BLaER1 (cell line): ENCODE results near the gene ALDH4A1.

Source experiments
- H3K27ac ChIP-seq: shearing (Covaris generic); formaldehyde crosslinking; 2 replicates; pipeline ENCODE4 v1.8.1; 2022
- H3K27me3 ChIP-seq: shearing (Covaris generic); formaldehyde crosslinking; 2 replicates; pipeline ENCODE4 v1.8.1; 2022
- H3K36me3 ChIP-seq: shearing (Covaris generic); formaldehyde crosslinking; 2 replicates; pipeline ENCODE4 v1.8.1; 2022
- H3K4me1 ChIP-seq: shearing (Covaris generic); formaldehyde crosslinking; 2 replicates; pipeline ENCODE4 v1.8.1; 2022
- H3K4me2 ChIP-seq: shearing (Covaris generic); formaldehyde crosslinking; 2 replicates; pipeline ENCODE4 v1.8.1; 2022
- H3K4me3 ChIP-seq: shearing (Covaris generic); formaldehyde crosslinking; 2 replicates; pipeline ENCODE4 v1.8.1; 2022
- H3K9ac ChIP-seq: shearing (Covaris generic); formaldehyde crosslinking; 2 replicates; pipeline ENCODE4 v1.8.1; 2022
- H3K9me3 ChIP-seq: shearing (Covaris generic); formaldehyde crosslinking; 2 replicates; pipeline ENCODE4 v1.8.1; 2022
- H4K20me1 ChIP-seq: shearing (Covaris generic); formaldehyde crosslinking; 2 replicates; pipeline ENCODE4 v1.8.1; 2022
- Cebpa-rat ChIP-seq: shearing (Covaris generic); IDR thresholded peaks from 2 replicates; pipeline ENCODE4 v1.8.1; 2022

ALDH4A1 gene

DNA sequence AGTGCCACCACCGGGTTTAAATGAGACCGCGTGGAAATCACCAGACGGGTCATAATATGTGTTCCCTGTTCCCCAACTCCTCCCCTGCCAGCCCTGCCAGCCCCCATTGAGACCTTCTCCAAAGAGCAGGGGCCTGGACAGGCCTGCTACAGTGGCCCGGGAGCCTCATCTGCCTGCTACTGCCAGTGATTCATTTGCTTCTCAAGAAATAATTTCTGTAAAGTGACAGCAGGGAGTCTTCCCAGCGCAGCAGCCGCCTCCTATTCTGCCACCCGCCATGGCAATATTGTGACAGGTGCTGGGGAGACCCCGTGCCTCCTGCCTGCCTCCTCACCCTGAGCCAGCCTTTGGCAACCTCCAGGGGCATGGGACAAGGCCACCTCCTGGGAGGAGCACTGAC, 45.2 kb upstream of the ALDH4A1 start:
- Histone ChIP-seq H3K4me2 (peak overlapping the region; percentile 99), H3K9me3 (no peaks in the 10 kb centered on the region), H3K9ac (peak overlapping the region; percentile 82; the same call in 1 of the 2 replicates), H3K4me3 (no peak overlapping the region), H3K36me3 (peaks cover 5% of the 10 kb centered on the region; the same call in 1 of the 2 replicates), H4K20me1 (peaks cover 53% of the 10 kb centered on the region), H3K27me3 (no peaks in the 10 kb centered on the region), H3K27ac (peak overlapping the region; percentile 87), H3K4me1 (peaks cover 90% of the 10 kb centered on the region)
- TF ChIP-seq Cebpa-rat = no peak

GRCh38 chr1:18946550-18947381, 44.4 kb upstream of the ALDH4A1 start:
- H3K4me2 ChIP-seq = peak overlapping the region; percentile 99
- no peaks in the 10 kb centered on the region for H3K9me3 ChIP-seq
- no peaks in the 10 kb centered on the region for H3K27me3 ChIP-seq
- H3K36me3 ChIP-seq = peaks cover 5% of the 10 kb centered on the region; the same call in 1 of the 2 replicates
- H3K4me3 ChIP-seq = no peak overlapping the region
- H4K20me1 ChIP-seq = peaks cover 51% of the 10 kb centered on the region
- peaks cover 87% of the 10 kb centered on the region for H3K4me1 ChIP-seq
- H3K9ac ChIP-seq = peak overlapping the region; percentile 82; the same call in 1 of the 2 replicates
- peak overlapping the region; percentile 87; the same call in 1 of the 2 replicates for H3K27ac ChIP-seq
- TF ChIP-seq Cebpa-rat = no peak

DNA sequence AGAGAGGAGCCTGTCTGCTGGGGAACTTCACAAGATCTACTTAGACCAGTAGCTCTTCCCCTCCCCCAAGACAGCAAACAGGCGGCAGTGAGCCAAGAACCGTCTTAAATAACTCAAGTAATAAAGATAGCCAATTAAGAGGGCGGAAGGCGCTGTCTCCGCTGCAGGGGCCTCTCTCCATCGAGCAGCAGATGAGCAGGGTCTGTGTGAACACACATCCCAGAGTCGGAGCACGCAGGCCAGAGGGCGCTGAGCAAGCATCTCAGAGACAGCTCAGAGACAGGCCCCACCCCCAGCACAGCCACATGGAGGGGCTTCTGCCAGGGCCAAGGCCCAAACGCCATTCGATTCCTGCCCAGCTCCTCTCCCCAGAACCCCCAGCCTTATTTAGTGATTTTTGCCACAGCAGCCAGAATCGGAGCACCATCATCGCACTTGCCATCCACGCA, 43.1 kb upstream of the ALDH4A1 start:
- Histone ChIP-seq H3K36me3 (peaks cover 5% of the 10 kb centered on the region; the same call in 1 of the 2 replicates), H3K27ac (peak overlapping the region; percentile 57), H3K9me3 (no peaks in the 10 kb centered on the region), H3K27me3 (no peaks in the 10 kb centered on the region), H4K20me1 (peaks cover 62% of the 10 kb centered on the region), H3K9ac (no peak overlapping the region), H3K4me2 (peak overlapping the region; percentile 33), H3K4me1 (peaks cover 83% of the 10 kb centered on the region), H3K4me3 (no peak overlapping the region)
- no peak for TF ChIP-seq Cebpa-rat

GRCh38 chr1:18944810-18945209, 42.5 kb upstream of the ALDH4A1 start:
- peaks cover 83% of the 10 kb centered on the region for H3K4me1 ChIP-seq

GRCh38 chr1:18943914-18944572, 41.7 kb upstream of the ALDH4A1 start:
- H3K36me3 ChIP-seq = peaks cover 5% of the 10 kb centered on the region; the same call in 1 of the 2 replicates
- H3K27me3 ChIP-seq = no peaks in the 10 kb centered on the region
- H3K4me2 ChIP-seq = peak overlapping the region; percentile 33
- H3K9ac ChIP-seq = no peak overlapping the region
- H3K27ac ChIP-seq = 0 out of 2 replicates have a peak overlapping the region, but pooled peaks have one; percentile 57
- peaks cover 76% of the 10 kb centered on the region for H4K20me1 ChIP-seq
- no peak for TF ChIP-seq Cebpa-rat
- H3K4me3 ChIP-seq = no peak overlapping the region
- no peaks in the 10 kb centered on the region for H3K9me3 ChIP-seq
- H3K4me1 ChIP-seq = peaks cover 83% of the 10 kb centered on the region

More at GRCh38 chr1:18944810-18945209, 42.5 kb upstream of the ALDH4A1 start:
- peak overlapping the region; percentile 57 for H3K27ac ChIP-seq
- H3K36me3 ChIP-seq = peaks cover 5% of the 10 kb centered on the region; the same call in 1 of the 2 replicates
- H4K20me1 ChIP-seq = peaks cover 68% of the 10 kb centered on the region
- no peaks in the 10 kb centered on the region for H3K9me3 ChIP-seq
- H3K4me2 ChIP-seq = peak overlapping the region; percentile 33
- peak overlapping the region; percentile 52; the same call in 1 of the 2 replicates for H3K9ac ChIP-seq
- no peaks in the 10 kb centered on the region for H3K27me3 ChIP-seq
- no peak overlapping the region for H3K4me3 ChIP-seq
- no peak for TF ChIP-seq Cebpa-rat

GRCh38 chr1:18943162-18943561, 40.8 kb upstream of the ALDH4A1 start:
- no peaks in the 10 kb centered on the region for H3K9me3 ChIP-seq
- no peak overlapping the region for H3K27ac ChIP-seq
- no peak for TF ChIP-seq Cebpa-rat
- H3K36me3 ChIP-seq = peaks cover 5% of the 10 kb centered on the region; the same call in 1 of the 2 replicates
- H4K20me1 ChIP-seq = peaks cover 82% of the 10 kb centered on the region
- H3K4me2 ChIP-seq = no peak overlapping the region
- H3K9ac ChIP-seq = no peak overlapping the region
- H3K4me1 ChIP-seq = peaks cover 83% of the 10 kb centered on the region
- no peaks in the 10 kb centered on the region for H3K27me3 ChIP-seq
- no peak overlapping the region for H3K4me3 ChIP-seq

GRCh38 chr1:18942340-18942739, 40.0 kb upstream of the ALDH4A1 start:
- H4K20me1 ChIP-seq = peaks cover 83% of the 10 kb centered on the region
- H3K4me1 ChIP-seq = peaks cover 83% of the 10 kb centered on the region
- H3K9ac ChIP-seq = no peak overlapping the region
- 0 out of 2 replicates have a peak overlapping the region, but pooled peaks have one; percentile 33 for H3K27ac ChIP-seq
- no peak overlapping the region for H3K4me2 ChIP-seq
- H3K4me3 ChIP-seq = no peak overlapping the region
- no peaks in the 10 kb centered on the region for H3K27me3 ChIP-seq
- H3K9me3 ChIP-seq = no peaks in the 10 kb centered on the region
- TF ChIP-seq Cebpa-rat = no peak
- peaks cover 5% of the 10 kb centered on the region; the same call in 1 of the 2 replicates for H3K36me3 ChIP-seq

GRCh38 chr1:18941221-18942141, 39.1 kb upstream of the ALDH4A1 start:
- Histone ChIP-seq H3K4me2 (no peak overlapping the region), H3K27me3 (no peaks in the 10 kb centered on the region), H3K27ac (peak overlapping the region; percentile 33; the same call in 1 of the 2 replicates), H3K9ac (no peak overlapping the region), H3K36me3 (peaks cover 5% of the 10 kb centered on the region; the same call in 1 of the 2 replicates), H4K20me1 (peaks cover 91% of the 10 kb centered on the region), H3K4me3 (no peak overlapping the region), H3K4me1 (peaks cover 75% of the 10 kb centered on the region), H3K9me3 (no peaks in the 10 kb centered on the region)
- TF ChIP-seq Cebpa-rat = no peak
